ENCODE data around the gene SMURF1. TPM values are rescaled to one million over a fixed set of nuclear protein-coding genes. Genes with fewer than 3 reads are reported as not detected.
A peak's percentile ranks its signal among the peaks of the same experiment; 100 is the strongest.

SMURF1 gene
- total RNA-seq, 1 experiment from 2014 or later: 27.2 TPM

- no peak for DNase-seq (ENCODE audit: low read depth)
Observed at GRCh38 chr7:99098286-99098823, 45.6 kb downstream of the SMURF1 start.

GRCh38 chr7:99097730-99098129, 46.2 kb downstream of the SMURF1 start:
- no peak for DNase-seq (ENCODE audit: low read depth)

- no peak for DNase-seq (ENCODE audit: low read depth)
Observed at GRCh38 chr7:99096124-99096887, 47.6 kb downstream of the SMURF1 start.

- DNase-seq (ENCODE audit: low read depth): no peak
Observed at GRCh38 chr7:99095698-99096097, 48.2 kb downstream of the SMURF1 start.

GRCh38 chr7:99094401-99094800, 49.5 kb downstream of the SMURF1 start:
- no peak for DNase-seq (ENCODE audit: low read depth)

- no peak for DNase-seq (ENCODE audit: low read depth)
Observed at GRCh38 chr7:99092064-99092720, 51.7 kb downstream of the SMURF1 start.

GRCh38 chr7:99090771-99091542, 53.0 kb downstream of the SMURF1 start:
- DNase-seq (ENCODE audit: low read depth): no peak

- no peak for DNase-seq (ENCODE audit: low read depth)
Observed at GRCh38 chr7:99089914-99090629, 53.8 kb downstream of the SMURF1 start.

- no peak for DNase-seq (ENCODE audit: low read depth)
Observed at GRCh38 chr7:99086944-99087343, 57.0 kb downstream of the SMURF1 start.

GRCh38 chr7:99086532-99086931, 57.4 kb downstream of the SMURF1 start:
- DNase-seq (ENCODE audit: low read depth): no peak

GRCh38 chr7:99083733-99084132, 60.2 kb downstream of the SMURF1 start:
- DNase-seq (ENCODE audit: low read depth): no peak

- DNase-seq (ENCODE audit: low read depth): no peak
Observed at GRCh38 chr7:99083068-99083651, 60.7 kb downstream of the SMURF1 start.

- DNase-seq (ENCODE audit: low read depth): peak; percentile 15
Observed at GRCh38 chr7:99080679-99081078, 63.2 kb downstream of the SMURF1 start.

GRCh38 chr7:99079104-99079503, 64.8 kb downstream of the SMURF1 start:
- no peak for DNase-seq (ENCODE audit: low read depth)

GRCh38 chr7:99078416-99078815, 65.5 kb downstream of the SMURF1 start:
- DNase-seq (ENCODE audit: low read depth): no peak

- no peak for DNase-seq (ENCODE audit: low read depth)
Observed at GRCh38 chr7:99076615-99077014, 67.3 kb downstream of the SMURF1 start.

- no peak for DNase-seq (ENCODE audit: low read depth)
Observed at GRCh38 chr7:99073839-99074446, 70.0 kb downstream of the SMURF1 start.

- DNase-seq (ENCODE audit: low read depth): no peak
Observed at GRCh38 chr7:99072126-99072525, 71.8 kb downstream of the SMURF1 start.

GRCh38 chr7:99070361-99070760, 73.5 kb downstream of the SMURF1 start:
- DNase-seq (ENCODE audit: low read depth): no peak

GRCh38 chr7:99061001-99061776, 82.7 kb downstream of the SMURF1 start:
- no peak for DNase-seq (ENCODE audit: low read depth)

Data from HT1080 (cell line).